Fibroblast of villous mesenchyme (primary cell): ENCODE data around the gene PRPSAP1. TPM values are rescaled to one million over a fixed set of nuclear protein-coding genes. Genes with fewer than 3 reads are reported as not detected.
A peak's percentile ranks its signal among the peaks of the same experiment; 100 is the strongest.
"Not testable (repeated sequence)": the region's sequence is repeated elsewhere in the genome, so short reads cannot be mapped to it uniquely, and the experiment has no call there.

Source experiments
- DNase-seq: peaks from one replicate; pipeline ENCODE4 v3.0.0-alpha.2; 2010; ENCODE audit warnings: low read depth
- H3K4me3 ChIP-seq: 2 replicates; pipeline ENCODE4 v1.5.1; 2011; ENCODE audit warnings: low read depth, mild to moderate bottlenecking, low read length
- CTCF ChIP-seq: IDR thresholded peaks from 2 replicates; pipeline ENCODE4 v1.5.1; 2012; ENCODE audit warnings: low read depth, mild to moderate bottlenecking, low read length; ENCODE audit not compliant: insufficient read depth
- total RNA-seq: library from RNA; depleted of rRNA; stranded (reverse); fragments of >200 nt; gene quantifications from 2 replicates; pipeline ENCODE4 v1.2.3, GENCODE V29; 2012

The PRPSAP1 gene
- total RNA-seq, 1 donor = 48.8 TPM

GRCh38 chr17:76366247-76366646, 12.5 kb upstream of the PRPSAP1 start:
- no peak for TF ChIP-seq CTCF
- H3K4me3 ChIP-seq = no peak overlapping the region
- DNase-seq = no peak

- no peak overlapping the region for H3K4me3 ChIP-seq
- DNase-seq = peak; percentile 38
- peak; percentile 50 for TF ChIP-seq CTCF
Observed at GRCh38 chr17:76365256-76365903, 11.7 kb upstream of the PRPSAP1 start.

GRCh38 chr17:76363107-76363842, 9.6 kb upstream of the PRPSAP1 start:
- no peak overlapping the region for H3K4me3 ChIP-seq
- no peak for TF ChIP-seq CTCF
- DNase-seq = no peak

DNA sequence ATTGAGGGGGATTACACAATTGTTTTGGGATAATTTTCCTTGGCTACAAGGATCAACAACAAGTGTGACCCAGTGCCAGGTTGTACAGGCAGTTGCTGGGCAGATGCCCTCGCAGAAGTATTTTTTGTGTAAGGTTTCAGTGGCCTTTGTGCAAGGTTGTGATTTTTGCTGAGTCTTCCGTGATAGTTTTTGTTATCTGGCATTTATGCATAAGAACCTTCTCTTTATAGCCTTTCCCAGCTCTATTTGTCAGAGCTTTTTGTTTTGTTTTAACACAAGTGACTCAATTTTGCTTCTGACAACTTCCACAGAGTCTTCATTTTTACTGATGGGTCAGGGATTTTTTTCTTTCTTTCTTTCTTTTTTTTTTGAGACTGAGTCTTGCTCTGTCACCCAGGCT, 6.7 kb upstream of the PRPSAP1 start:
- no peak overlapping the region for H3K4me3 ChIP-seq
- DNase-seq = no peak
- TF ChIP-seq CTCF = no peak

DNA sequence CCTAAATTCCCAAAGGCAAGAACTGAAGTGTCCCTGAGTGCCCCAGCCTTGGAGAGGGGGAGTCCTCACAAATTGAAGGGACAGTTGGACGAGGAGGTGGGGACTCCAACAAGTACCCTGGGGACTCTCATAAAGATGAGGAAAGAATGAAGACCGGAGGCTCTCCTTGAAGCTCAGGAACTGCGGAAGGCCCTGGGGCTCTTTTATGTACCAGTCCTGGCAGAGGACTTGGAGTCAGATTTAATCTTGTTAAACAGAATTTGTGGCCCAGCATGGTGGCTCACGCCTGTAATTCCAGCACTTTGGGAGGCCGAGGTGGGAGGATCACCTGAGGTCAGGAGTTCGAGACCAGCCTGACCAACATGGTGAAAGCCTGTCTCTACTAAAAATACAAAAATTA, 6.1 kb upstream of the PRPSAP1 start:
- not testable (repeated sequence) for DNase-seq, H3K4me3 ChIP-seq

GRCh38 chr17:76359375-76359774, 5.7 kb upstream of the PRPSAP1 start:
- TF ChIP-seq CTCF = no peak
- DNase-seq = no peak
- H3K4me3 ChIP-seq = no peak overlapping the region

DNA sequence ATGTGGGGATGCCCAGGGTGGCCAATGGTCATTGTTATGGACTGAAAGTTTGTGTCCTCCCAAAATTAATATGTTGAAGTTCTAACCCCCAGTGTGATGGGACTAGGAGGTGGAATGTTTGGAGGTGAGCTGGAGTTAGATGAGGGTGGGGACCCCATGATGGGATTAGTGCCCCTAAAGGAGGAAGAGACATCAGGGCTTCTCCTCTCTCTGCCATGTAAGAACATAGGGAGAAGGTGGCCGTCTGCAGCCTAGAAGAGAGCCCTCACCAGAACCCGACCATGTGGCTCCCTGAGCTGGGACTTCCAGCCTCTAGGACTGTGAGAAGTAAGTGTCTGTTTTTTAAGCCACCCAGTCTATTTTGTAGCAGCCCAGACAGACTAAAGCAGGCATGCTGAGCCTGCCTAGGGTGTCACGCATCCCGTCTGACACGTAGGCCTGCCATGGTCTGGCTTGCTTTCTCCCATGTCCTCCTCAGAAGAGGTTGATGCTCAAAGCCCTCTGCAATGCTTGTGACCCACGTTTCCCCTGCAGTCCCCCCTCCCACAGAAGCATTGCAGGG, 4.0 kb upstream of the PRPSAP1 start:
- no peak overlapping the region for H3K4me3 ChIP-seq
- no peak for TF ChIP-seq CTCF
- no peak for DNase-seq
